ENCODE data around the gene MEST.
"Not testable (repeated sequence)": the region's sequence is repeated elsewhere in the genome, so short reads cannot be mapped to it uniquely, and the experiment has no call there.

MEST gene, protein sequence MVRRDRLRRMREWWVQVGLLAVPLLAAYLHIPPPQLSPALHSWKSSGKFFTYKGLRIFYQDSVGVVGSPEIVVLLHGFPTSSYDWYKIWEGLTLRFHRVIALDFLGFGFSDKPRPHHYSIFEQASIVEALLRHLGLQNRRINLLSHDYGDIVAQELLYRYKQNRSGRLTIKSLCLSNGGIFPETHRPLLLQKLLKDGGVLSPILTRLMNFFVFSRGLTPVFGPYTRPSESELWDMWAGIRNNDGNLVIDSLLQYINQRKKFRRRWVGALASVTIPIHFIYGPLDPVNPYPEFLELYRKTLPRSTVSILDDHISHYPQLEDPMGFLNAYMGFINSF
- 0.48 to 4.8 (median 2.0) reads per million in 9 experiments for total RNA-seq

DNA sequence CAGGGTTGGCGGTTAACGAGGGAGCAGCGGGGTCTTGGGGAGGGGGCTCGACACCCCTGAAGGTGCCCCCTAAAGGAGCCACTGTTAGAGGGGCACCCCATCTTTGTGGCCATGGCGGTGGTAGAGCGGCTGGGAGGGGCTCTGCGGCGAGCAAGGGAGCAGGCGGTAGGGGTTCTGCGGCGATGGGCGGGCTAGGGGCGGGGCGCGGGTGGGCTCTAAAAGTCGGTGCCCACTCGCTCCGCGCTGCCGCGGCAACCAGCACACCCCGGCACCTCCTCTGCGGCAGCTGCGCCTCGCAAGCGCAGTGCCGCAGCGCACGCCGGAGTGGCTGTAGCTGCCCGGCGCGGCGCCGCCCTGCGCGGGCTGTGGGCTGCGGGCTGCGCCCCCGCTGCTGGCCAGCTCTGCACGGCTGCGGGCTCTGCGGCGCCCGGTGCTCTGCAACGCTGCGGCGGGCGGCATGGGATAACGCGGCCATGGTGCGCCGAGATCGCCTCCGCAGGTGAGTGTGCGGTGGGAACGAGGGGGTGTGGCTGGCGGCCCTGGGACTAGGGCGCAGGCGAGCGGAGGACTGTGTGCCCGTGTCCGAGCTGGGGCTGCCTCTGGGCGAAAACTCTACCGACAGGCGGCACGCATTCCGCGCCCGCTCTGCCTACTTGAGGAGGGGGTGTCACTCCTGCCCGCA is at the start of gene MEST:
Gene MEST (plus strand): TSS at position 245 of the 682 bp plus-strand sequence. CDS start 229 bp downstream, at position 474.
- H3K27me3 Mint-ChIP-seq: peaks cover 39 to 71% of the 10 kb centered on the region in 2 donors
- peak; percentile 47 for ATAC-seq (replicated peaks)
- peak within 1 kb of the TSS; percentile 64 to 71 for H3K4me3 Mint-ChIP-seq
- no peaks in the 10 kb centered on the region for H3K9me3 Mint-ChIP-seq
- DNase-seq: no peak
- H3K4me1 Mint-ChIP-seq (ENCODE audit: low read depth in 2 of 2): peaks cover 8% of the 10 kb centered on the region in 2 donors
- peaks cover 6% of the 10 kb centered on the region for H3K36me3 Mint-ChIP-seq (ENCODE audit: insufficient read depth)
- H3K27ac Mint-ChIP-seq: no peak within 1 kb of the TSS

DNA sequence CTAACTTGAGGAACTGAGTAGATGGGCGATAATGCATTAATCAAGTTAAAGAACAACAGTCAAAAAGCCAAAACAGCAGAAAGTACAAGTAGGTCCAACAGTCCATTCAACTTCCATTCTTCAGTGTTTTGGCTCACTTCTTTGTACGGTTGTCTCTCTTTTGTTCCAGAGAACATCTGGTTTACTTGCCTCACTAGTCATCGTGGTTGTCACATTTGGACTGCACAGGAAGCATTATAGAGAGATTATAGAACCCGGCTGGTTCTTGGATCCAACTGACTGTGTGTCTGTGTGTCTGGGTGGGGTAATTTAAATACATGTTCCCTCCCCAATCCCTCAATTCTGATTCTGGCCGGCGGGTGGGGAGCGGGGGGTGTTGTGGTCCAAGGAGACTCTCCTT is 49.3 kb upstream of the MEST start:
- H3K27ac Mint-ChIP-seq: no peak overlapping the region
- peaks cover 0 to 3% of the 10 kb centered on the region in 2 donors for H3K9me3 Mint-ChIP-seq
- peaks cover 8 to 9% of the 10 kb centered on the region in 2 donors for H3K27me3 Mint-ChIP-seq
- DNase-seq: no peak
- H3K4me3 Mint-ChIP-seq: no peak overlapping the region
- no peak for ATAC-seq (replicated peaks)
- H3K4me1 Mint-ChIP-seq (ENCODE audit: low read depth in 2 of 2): peaks cover 6 to 12% of the 10 kb centered on the region in 2 donors
- H3K36me3 Mint-ChIP-seq (ENCODE audit: insufficient read depth): peaks cover 9% of the 10 kb centered on the region

DNA sequence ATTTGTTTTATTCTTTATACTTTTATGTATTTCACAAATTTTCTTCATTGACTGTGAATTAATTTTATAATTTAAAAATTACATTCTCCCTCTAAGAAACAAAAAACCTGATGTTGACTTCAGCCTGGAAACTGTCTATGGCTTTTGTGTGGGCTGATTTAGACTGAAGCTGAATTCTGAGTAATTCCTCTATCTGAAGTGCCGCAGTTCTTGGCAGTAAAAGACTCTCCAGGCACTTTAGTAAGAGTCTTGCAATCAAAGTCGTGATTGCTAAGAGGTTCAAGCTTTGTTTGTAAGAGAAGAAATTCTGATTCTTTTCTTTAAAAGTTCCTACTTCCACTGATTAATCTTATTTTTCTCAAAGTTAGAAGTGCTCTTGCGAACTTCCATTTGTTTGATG is 47.7 kb upstream of the MEST start:
- Mint-ChIP-seq H3K4me3 (no peak overlapping the region), H3K27ac (no peak overlapping the region), H3K27me3 (peaks cover 9 to 13% of the 10 kb centered on the region in 2 donors), H3K36me3 (ENCODE audit: insufficient read depth) (peaks cover 9% of the 10 kb centered on the region), H3K4me1 (ENCODE audit: low read depth in 2 of 2) (peaks cover 6 to 12% of the 10 kb centered on the region in 2 donors), H3K9me3 (peaks cover 0 to 4% of the 10 kb centered on the region in 2 donors)
- DNase-seq (no peak), ATAC-seq (replicated peaks) (no peak)

DNA sequence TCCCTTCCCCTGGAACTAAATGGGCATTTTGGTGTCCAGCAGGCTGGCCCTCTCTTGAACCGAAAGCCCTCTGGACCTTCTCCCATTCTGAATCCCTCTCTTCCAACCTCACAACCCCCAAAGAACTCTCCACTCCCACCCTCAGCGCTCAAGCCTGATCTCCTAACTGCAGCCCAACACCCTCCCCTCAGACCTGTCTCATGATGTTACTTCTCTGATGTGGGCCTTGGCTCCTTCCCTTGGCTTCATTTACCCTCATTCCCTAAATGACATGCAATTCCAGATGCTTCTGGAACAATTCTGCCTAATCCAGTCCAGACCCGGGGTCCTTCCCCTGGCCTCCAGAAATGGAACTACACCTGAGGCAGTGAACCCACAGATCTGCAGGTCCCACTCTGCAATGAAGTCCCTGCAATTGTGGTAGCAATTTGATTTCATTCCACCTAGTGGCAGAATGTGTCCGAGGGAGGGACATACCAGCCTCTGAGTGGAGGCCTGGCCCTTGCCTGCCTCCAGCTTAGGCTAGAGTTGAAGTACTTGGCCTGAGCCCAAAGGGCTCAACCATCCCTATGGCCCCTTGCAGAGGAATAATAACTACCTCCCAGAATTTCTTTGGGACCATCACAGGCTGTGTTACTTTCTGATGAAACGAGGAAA is 47.0 kb upstream of the MEST start:
- H3K27ac Mint-ChIP-seq: no peak overlapping the region
- ATAC-seq (replicated peaks) (no peak), DNase-seq (no peak)
- peaks cover 6 to 12% of the 10 kb centered on the region in 2 donors for H3K4me1 Mint-ChIP-seq (ENCODE audit: low read depth in 2 of 2)
- H3K36me3 Mint-ChIP-seq (ENCODE audit: insufficient read depth): peaks cover 8% of the 10 kb centered on the region
- peaks cover 0 to 4% of the 10 kb centered on the region in 2 donors for H3K9me3 Mint-ChIP-seq
- peaks cover 9 to 13% of the 10 kb centered on the region in 2 donors for H3K27me3 Mint-ChIP-seq
- H3K4me3 Mint-ChIP-seq: no peak overlapping the region

DNA sequence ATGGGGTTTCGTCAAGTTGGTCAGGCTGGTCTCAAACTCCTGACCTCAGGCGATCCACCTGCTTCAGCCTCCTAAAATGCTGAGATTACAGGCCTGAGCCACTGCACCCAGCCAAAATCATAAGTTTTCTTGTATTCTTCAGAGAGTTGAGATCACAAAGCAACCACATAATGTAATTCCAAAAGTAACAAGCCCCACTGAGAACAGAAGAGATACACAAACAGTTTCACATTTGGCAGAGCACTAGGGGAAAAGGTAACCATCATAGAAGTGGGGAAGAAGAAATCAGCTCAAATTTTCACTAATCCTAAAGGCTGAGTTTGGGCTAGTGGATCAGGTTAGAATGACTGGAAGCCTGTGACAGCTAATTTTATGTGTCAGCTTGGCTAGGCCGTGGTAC is 45.6 kb upstream of the MEST start:
- no peak overlapping the region for H3K27ac Mint-ChIP-seq
- ATAC-seq (replicated peaks): no peak

DNA sequence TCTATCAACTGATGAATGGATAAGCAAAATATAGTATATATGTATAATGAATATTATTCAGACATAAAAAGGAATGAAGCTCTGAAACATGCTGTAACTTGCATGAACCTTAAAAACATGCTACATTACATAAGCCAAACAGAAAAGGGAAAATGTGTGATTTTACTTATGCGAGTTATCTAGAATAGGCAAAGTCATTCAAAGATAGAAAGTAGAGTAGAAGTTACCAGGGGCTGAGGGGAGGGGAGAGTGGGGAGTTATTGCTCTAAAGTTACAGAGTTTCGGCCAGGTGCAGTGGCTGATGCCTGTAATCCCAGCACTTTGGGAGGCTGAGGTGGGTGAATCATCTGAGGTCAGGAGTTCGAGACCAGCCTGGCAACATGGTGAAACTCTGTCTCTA is 40.5 kb upstream of the MEST start:
- H3K9me3 Mint-ChIP-seq; H3K4me1 Mint-ChIP-seq (ENCODE audit: low read depth in 2 of 2); DNase-seq; H3K27me3 Mint-ChIP-seq; H3K36me3 Mint-ChIP-seq (ENCODE audit: insufficient read depth); ATAC-seq (replicated peaks); H3K27ac Mint-ChIP-seq; H3K4me3 Mint-ChIP-seq: not testable (repeated sequence)

More for the DNA sequence above, 45.6 kb upstream of the MEST start:
- no peak overlapping the region for H3K4me3 Mint-ChIP-seq
- peaks cover 0 to 2% of the 10 kb centered on the region in 2 donors for H3K9me3 Mint-ChIP-seq
- H3K27me3 Mint-ChIP-seq: peaks cover 9 to 13% of the 10 kb centered on the region in 2 donors
- H3K4me1 Mint-ChIP-seq (ENCODE audit: low read depth in 2 of 2): peaks cover 0 to 2% of the 10 kb centered on the region in 2 donors
- no peaks in the 10 kb centered on the region for H3K36me3 Mint-ChIP-seq (ENCODE audit: insufficient read depth)
- DNase-seq: no peak

DNA sequence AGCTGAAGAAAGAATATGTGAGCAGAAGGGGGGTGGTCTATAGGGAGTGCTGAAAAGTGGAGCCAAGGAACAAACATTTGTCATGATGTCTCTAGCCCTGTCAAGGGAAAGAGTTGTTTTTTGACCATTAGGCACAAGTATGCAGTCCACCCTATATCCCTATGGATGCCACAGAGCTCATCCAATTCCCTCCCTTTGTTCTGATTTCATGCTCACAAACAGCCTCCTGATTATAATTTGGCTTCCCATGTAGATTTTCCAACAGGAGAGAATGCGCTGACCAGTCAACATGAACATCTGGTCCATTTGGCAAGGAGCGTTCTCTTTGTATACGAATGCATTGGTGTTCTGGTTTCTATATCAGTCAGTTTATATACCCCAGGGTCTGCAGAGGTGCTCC is 38.9 kb upstream of the MEST start:
- Mint-ChIP-seq H3K36me3 (ENCODE audit: insufficient read depth) (no peaks in the 10 kb centered on the region), H3K27ac (no peak overlapping the region), H3K27me3 (peaks cover 0 to 6% of the 10 kb centered on the region in 2 donors), H3K4me3 (no peak overlapping the region), H3K4me1 (ENCODE audit: low read depth in 2 of 2) (peaks cover under 1 to 1% of the 10 kb centered on the region in 2 donors), H3K9me3 (peaks cover 0 to 2% of the 10 kb centered on the region in 2 donors)
- DNase-seq (no peak), ATAC-seq (replicated peaks) (no peak)

DNA sequence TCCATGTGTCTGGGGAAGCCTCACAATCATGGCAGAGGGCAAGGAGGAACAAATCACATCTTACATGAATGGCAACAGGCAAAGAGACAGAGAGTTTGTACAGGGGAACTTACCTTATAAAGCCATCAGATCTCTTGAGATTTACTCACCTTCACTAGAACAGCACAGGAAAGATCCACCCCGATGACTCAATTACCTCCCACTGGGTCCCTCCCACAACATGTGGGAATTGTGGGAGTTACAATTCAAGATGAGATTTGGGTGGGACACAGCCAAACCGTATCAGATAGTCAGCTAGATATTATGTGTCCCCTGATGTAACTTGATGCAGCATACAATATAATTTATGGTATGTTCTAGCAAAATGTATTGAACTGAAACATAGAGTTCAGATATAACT is 36.9 kb upstream of the MEST start:
- ATAC-seq (replicated peaks) (no peak), DNase-seq (no peak)
- Mint-ChIP-seq H3K4me1 (ENCODE audit: low read depth in 2 of 2) (peaks cover 6 to 7% of the 10 kb centered on the region in 2 donors), H3K36me3 (ENCODE audit: insufficient read depth) (no peaks in the 10 kb centered on the region), H3K9me3 (no peaks in the 10 kb centered on the region), H3K27me3 (no peaks in the 10 kb centered on the region), H3K27ac (no peak overlapping the region), H3K4me3 (no peak overlapping the region)

DNA sequence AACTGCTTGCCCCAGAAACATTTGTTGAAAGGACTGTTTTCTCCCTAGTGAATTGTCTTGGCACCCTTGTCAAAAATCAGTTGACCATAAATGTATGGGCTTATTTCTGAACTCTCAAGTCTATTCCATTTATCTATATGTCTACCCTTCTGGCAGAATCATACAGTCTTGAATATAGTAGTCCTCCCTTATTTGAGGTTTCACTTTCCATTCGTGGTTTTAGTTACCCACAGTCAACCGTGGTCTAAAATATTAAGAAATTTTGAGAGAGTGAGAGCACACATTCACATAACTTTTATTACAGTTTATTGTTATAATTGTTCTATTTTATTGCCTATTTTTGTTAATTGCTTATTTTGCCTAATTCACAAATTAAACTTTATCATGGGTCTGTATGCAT is 33.6 kb upstream of the MEST start:
- DNase-seq: no peak
- peak; percentile 83 for ATAC-seq (replicated peaks)
- Mint-ChIP-seq H3K4me1 (ENCODE audit: low read depth in 2 of 2) (peaks cover 6 to 7% of the 10 kb centered on the region in 2 donors), H3K27ac (peak overlapping the region; percentile 77 to 78), H3K9me3 (no peaks in the 10 kb centered on the region), H3K4me3 (peak overlapping the region; percentile 70 to 73), H3K27me3 (no peaks in the 10 kb centered on the region), H3K36me3 (ENCODE audit: insufficient read depth) (no peaks in the 10 kb centered on the region)

DNA sequence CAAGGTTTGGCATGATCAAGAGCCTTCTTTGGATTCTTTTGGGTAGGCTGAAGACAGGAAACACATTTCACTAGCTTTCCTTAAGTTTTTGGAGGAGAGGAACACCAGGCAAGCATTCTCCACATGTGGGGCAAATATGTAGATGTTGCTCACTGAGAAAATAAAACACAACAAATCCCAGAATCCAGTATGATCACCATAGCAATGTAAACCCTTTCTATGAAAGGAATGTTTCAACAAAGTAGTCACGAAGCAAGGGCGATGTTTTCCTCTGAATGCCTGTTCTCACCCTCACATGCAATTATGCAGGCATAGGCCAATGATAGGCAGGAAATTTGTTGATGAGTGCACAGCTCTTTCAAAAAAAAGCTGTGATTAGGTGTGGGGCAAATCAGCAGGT is 30.6 kb upstream of the MEST start:
- Mint-ChIP-seq H3K36me3 (ENCODE audit: insufficient read depth) (no peaks in the 10 kb centered on the region), H3K27ac (no peak overlapping the region), H3K9me3 (no peaks in the 10 kb centered on the region), H3K4me3 (no peak overlapping the region), H3K4me1 (ENCODE audit: low read depth in 2 of 2) (peaks cover 6 to 7% of the 10 kb centered on the region in 2 donors), H3K27me3 (no peaks in the 10 kb centered on the region)
- ATAC-seq (replicated peaks) (no peak), DNase-seq (no peak)

DNA sequence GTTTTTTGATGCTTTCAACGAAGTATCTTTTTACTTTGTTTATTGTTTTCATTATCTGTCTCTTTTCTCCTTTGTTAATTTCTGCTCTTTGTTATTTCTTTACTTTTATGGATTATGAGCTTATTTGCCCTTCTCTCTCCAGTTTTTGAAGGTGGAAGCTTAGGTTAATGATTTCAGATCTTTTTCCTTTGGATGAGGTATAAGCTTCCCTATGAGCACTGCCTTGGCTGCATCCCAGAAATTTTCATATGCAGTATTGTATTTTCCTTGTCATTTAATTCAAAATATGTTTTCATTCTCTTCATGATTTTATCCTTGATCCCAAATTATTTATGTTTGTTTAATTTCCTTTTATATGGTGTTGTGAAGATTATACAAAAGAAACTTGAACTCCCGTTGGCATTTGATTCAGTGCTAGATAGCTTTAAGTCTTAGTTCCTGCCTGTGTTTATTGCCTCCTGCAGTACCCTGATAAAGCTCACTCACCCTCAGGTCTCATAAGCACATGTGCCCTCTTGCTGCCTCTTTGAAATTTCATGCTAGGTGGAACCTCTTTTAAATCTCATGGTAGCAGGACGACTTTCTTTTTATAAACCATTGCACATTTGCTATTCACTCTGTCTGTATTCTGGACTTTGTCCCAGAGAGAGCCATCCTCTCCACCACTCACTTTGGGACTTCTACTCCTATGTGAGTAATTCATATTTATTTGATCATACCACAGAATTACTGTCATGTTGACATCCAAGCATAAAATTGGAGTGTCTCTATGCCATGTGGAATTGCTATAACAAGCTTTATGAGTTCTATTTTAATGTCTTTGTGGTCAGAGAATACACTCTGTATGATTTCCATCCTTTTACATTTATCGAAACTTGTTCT is 28.1 kb upstream of the MEST start:
- no peak overlapping the region for H3K4me3 Mint-ChIP-seq
- no peaks in the 10 kb centered on the region for H3K36me3 Mint-ChIP-seq (ENCODE audit: insufficient read depth)
- no peaks in the 10 kb centered on the region for H3K9me3 Mint-ChIP-seq
- H3K27me3 Mint-ChIP-seq: peaks cover 7 to 15% of the 10 kb centered on the region in 2 donors
- ATAC-seq (replicated peaks) (no peak), DNase-seq (no peak)
- no peak overlapping the region for H3K27ac Mint-ChIP-seq
- no peaks in the 10 kb centered on the region for H3K4me1 Mint-ChIP-seq (ENCODE audit: low read depth in 2 of 2)

DNA sequence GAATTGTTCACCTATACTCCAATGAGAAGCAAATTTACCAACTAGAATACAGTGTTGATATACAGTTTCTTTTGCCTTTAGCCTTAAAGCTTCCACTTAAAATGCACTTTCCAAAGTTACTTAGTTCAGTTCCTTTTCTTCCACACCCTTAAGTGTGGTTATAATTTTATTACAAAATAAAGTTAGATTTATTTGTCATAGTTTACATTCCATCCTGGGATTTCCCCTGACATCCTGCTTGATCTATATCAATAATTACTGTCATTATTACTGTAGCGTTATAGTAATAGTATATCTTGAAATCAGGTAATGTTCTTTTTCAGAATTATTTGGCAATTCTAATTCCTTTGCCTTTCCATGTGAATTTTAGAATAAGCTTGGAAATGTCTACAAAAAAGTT is 23.3 kb upstream of the MEST start:
- no peak for DNase-seq
- H3K9me3 Mint-ChIP-seq: no peaks in the 10 kb centered on the region
- ATAC-seq (replicated peaks): no peak
- H3K4me3 Mint-ChIP-seq: no peak overlapping the region
- H3K27ac Mint-ChIP-seq: no peak overlapping the region
- H3K27me3 Mint-ChIP-seq: peaks cover 36 to 45% of the 10 kb centered on the region in 2 donors
- no peaks in the 10 kb centered on the region for H3K4me1 Mint-ChIP-seq (ENCODE audit: low read depth in 2 of 2)
- H3K36me3 Mint-ChIP-seq (ENCODE audit: insufficient read depth): no peaks in the 10 kb centered on the region

DNA sequence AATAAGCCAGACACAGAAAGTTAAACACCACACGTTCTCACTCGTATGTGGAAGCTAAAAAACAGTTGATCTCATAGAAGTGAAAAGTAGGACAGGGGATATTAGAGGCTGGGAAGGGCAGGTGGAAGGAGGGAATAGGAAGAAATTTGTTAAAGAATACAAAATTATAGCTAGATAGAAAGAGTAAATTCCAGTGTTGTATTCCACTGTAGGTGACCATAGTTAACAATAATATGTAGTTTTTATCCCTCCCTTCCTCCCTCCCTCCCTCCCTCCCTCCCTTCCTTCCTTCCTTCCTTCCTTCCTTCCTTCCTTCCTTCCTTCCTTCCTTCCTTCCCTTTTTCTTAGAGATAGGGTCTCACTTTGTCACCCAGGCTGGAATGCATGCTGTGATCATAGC is 19.9 kb upstream of the MEST start:
- DNase-seq (no peak), ATAC-seq (replicated peaks) (no peak)
- Mint-ChIP-seq H3K27ac (no peak overlapping the region), H3K9me3 (no peaks in the 10 kb centered on the region), H3K4me1 (ENCODE audit: low read depth in 2 of 2) (no peaks in the 10 kb centered on the region), H3K36me3 (ENCODE audit: insufficient read depth) (no peaks in the 10 kb centered on the region), H3K27me3 (peaks cover 49 to 66% of the 10 kb centered on the region in 2 donors), H3K4me3 (no peak overlapping the region)
